Ramos (cell line): ENCODE measurements around the gene TNFRSF14.
"Not testable (repeated sequence)": the region's sequence is repeated elsewhere in the genome, so short reads cannot be mapped to it uniquely, and the experiment has no call there.

ENCODE experiments used
- in situ Hi-C: fragments of 300-500 bp; cut with MboI; formaldehyde crosslinking; loops from one replicate; pipeline ENCODE4 v1.14.3; 2022; ENCODE audit warnings: low sequenced_read_pairs; ENCODE audit not compliant: unreplicated experiment

The TNFRSF14 gene

DNA sequence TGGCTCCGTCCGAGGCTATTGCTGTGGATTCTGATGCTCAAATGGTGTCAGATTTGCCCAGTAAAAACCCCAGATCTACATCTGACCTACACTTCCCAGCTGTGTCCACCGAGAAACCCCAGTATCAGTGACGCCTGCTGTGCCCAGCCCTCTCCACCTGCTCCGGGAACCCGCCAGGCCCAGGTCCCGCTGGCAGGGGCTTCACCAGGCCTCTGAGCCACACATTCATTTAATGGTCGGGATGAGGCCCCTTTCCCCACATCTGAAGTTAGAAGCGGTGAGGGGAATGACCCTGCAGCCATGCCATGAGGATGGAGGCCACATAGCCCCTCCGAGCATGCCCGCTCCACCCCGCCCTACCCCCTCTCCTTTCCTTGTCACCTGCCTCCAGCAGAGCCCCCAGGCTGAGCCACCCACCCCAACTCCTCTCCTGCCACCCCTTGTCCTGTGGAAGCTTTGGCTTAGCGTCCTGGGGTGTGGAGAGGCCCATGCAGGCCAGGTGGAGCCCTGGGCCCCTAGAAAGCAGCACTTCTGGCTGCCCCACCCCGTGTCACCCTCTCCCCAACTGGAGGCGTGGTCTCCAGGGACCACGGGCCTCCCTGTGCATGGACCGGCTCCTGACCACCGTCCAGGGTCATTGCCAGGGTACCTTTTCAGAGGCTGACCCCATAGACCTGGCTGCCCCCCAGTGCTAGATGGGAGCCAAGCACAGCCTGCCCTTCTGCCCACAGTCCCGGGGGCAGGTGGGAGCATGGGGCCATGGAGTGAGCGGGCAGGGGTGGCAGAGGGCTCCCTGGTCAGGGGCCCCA, 8.0 kb downstream of the TNFRSF14 start:
- in situ Hi-C loops, result no loop called here

DNA sequence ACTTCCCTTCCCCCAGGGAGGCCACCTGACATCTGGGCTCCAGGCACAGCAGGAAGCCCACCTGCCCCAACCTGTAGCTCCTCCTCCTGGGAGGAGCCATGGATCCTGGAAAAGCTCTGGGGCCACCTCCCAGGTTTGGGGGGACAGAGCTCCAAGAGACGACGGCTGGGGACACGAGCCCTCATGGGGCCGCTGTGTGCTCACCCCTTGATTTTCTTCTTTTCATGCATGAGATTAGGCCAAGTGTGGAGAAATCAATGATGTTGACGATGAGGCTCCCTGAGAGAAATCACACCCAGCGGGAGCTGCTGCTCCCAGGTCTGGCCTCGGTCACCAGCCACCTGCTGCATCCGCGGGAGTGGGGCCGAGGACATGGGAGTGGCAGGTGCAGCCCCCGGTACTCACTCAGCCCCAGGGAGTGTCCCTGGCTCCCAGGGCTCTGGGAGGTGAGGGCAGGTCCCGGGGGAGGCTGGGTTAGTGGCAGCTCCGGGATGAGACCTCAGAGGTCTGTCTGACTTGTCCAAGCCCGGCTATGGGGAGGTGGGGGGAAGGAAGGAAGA, 8.7 kb downstream of the TNFRSF14 start:
- in situ Hi-C loops, result no loop called here

DNA sequence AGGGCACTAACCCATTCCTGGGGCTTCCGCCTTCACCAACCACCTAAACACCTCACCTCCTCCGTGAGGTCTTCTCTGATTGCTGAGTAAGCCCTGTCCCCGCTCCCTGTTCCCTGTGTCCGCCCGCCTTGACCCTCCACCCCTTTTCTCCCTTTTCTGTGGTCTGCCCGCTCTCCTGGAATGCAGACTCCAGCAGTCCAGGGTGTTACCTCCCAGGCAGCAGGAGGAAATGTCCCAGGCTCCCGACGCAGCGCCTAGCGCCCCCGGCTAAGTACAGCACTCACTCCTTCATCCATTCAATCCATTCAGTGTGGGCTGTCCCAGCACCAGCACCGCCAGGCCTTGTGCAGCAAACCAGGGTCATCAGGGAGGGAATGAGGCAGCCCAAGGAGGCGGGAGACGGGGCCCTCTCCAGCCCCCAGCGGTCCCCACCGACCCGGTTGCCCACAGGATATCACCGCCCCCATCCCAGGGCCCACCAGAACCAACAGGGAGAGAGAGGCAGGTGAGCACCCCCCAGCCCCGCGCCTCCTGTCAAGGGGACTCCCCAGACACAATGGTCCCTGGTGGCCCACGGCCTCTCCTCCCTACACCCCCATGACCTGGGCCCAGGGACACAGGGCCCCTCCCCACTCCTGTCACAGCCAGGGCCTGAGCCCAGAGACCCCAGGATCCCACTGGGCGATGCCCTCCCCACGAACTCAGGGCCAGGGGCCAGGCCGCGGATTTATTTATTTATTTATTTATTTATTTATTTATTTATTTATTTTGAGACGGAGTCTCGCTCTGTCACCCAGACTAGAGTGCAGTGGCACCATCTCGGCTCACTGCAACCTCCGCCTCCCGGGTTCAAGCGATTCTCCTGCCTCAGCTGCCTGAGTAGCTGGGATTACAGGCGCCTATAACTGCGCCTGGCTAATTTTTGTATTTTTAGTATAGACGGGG, 10.2 kb downstream of the TNFRSF14 start:
- in situ Hi-C loops, result no loop called here

DNA sequence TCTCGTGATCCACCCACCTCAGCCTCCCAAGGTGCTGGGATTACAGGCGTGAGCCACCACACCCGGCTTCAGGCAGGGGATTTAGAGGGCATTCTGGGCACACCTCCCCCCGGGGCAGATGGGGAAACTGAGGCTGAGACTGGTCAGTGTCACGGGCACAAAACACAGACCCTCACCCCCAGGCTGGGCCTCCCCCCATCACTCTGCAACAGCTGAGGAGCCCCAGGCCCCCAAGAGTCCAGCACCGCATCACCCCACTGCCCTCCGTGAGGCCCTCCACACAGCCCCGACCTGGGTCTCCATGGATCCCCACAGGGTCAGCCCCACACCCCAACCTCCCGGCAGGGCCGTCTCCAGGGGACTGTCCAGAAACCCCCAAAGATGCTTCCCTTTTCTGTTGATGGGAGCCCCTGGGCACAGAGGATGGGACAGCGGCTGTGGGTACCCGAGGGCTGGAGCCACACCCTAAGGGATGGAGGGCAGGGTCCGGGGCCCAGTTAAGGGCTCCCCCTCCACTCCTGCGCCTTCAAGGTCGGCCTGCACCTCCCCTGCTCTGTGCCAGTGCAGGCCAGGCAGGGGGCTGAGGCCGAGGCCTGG, 11.0 kb downstream of the TNFRSF14 start:
- in situ Hi-C loops, result no loop called here

DNA sequence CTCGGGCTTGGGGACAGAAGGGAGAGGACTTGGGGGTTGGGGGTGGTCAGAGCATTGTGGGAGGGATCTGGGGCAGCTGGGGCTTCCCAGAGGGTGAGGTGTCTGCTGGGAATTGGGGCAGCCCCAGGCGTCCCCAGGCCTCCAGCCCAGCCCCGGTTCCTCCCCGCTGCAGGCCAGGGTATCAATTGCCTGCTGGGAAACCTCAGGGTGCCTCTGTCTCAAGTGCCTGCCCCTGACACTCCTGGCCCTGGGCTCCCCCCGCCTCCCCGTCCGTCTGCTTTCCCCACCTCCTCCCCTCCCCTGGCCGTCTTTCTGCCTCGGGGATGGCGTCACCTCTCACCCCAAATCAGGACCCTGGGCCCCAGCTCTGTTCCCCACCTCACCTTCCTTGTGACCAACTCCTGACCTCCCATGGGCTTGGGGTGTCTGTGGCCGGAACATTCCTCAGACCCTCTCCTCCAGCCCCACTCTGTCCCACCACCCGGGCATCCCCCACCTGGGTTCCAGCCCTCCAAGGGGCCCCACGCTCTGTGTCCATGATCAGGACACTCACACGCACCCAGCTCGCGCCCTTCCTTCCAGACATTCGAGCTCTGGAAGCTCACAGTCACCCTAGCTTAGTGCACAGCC, 12.1 kb downstream of the TNFRSF14 start:
- in situ Hi-C loops, result not testable (repeated sequence)

DNA sequence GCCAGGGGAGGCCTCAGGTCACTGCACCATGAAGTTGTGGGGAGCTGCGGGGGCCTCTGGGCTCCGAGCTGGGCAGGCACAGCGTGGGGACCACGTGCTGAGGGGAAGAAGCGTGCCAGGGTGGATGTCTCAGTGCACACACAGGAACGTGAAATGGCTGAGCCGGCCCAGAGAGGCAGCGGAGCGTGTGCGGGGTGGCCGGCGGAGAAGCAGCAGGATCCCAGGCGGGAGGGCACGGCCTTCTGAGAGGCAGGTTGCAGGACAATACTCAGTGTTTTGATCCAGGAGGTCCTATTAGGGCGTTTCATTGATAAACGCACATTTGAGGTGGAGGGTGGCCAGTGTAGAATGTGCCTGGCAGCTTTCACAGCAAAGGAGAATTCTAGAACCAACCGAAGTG, 12.9 kb downstream of the TNFRSF14 start:
- in situ Hi-C loops, result no loop called here

- in situ Hi-C loops, result not testable (repeated sequence)
Measured at GRCh38 chr1:2569703-2570102, 13.5 kb downstream of the TNFRSF14 start.

DNA sequence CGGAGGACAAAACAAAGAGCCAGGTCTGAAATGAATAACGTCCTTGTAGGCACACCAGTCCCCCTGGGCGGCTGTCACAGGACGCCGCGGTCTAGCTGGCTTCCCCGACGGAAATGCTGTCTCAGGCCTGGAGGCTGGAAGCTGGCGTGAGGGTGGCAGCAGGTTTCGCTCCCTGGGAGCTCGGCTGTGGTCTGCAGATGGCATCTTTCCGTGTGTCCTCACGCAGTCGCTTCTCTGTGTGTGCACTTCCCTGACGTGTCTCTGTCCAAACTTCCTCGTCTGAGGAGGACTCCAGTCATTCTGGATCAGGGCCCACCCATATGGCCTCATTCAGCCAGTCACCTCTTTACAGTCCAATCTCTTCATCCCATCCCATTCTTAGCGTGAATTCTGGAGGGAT, 14.2 kb downstream of the TNFRSF14 start:
- in situ Hi-C loops, result no loop called here

DNA sequence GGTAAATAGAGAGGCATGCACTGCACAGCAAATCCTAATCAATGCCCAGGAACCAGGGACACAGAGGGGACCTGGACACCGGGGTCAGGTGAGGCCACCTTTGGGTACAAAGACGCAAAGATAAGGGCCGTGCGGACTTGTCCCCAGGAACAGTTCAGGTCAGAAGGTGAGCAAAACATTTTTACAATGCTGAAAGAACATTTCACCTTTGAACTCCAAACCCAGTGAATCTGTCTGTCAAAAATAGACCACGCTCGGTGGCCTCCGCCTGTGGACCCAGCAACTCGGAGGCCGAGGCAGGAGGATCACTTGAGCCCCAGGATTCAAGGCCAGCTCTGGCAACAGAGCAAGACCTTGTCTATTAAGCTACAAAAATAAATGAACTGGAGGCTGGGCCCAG, 15.2 kb downstream of the TNFRSF14 start:
- in situ Hi-C loops, result no loop called here

GRCh38 chr1:2573250-2573920, 17.2 kb downstream of the TNFRSF14 start:
- in situ Hi-C loops, result no loop called here

GRCh38 chr1:2574350-2574749, 18.2 kb downstream of the TNFRSF14 start:
- in situ Hi-C loops, result no loop called here

GRCh38 chr1:2575801-2576663, 19.9 kb downstream of the TNFRSF14 start:
- in situ Hi-C loops, result no loop called here

DNA sequence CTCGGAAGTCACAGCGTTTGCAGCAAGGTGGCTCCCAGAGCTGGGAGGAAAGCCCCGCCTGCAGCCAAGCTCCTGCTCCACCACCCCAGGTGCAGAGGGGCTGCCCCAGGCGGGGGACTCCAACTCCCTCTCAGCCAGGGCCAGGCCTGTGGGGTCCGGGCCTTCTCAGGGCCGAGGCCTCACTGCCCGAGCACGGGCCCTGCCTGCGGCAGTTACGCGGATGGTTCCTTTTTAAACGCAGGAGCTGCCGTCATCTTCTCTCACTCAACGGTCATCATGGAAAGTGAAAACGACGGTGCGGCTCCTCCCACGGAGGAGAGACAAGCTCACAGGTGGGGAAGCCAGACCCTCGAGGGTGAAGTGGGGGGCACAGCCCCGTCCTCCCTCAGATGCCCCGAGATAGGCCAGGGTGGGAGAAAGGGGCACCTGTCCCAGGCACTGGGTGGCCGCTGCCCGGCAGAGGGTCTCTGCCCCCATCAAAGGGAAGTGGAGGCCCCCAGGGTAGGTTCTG, 21.4 kb downstream of the TNFRSF14 start:
- in situ Hi-C loops, result not testable (repeated sequence)

DNA sequence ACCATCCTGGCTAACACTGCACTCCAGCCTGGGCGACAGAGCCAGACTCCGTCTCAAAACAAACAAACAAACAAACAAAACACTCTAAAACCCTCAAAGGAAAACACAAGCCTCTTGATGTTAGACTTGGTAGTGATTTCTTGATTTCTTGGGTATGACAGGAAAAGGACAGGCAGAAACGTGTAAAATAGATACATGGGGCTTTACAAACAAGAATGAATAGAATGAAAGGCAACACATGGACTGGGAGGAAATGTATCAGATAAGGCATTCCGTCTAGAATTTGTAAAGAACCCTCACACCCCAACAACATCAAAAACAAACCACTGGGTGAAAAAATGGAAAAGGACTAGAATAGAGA, 22.6 kb downstream of the TNFRSF14 start:
- in situ Hi-C loops, result no loop called here

- in situ Hi-C loops, result no loop called here
Measured at GRCh38 chr1:2580691-2581090, 24.5 kb downstream of the TNFRSF14 start.

GRCh38 chr1:2582391-2582790, 26.2 kb downstream of the TNFRSF14 start:
- in situ Hi-C loops, result no loop called here

- in situ Hi-C loops, result no loop called here
Measured at GRCh38 chr1:2583331-2583791, 27.2 kb downstream of the TNFRSF14 start.

GRCh38 chr1:2583871-2584351, 27.7 kb downstream of the TNFRSF14 start:
- in situ Hi-C loops, result no loop called here
